Kidney (tissue), 14 donors: ENCODE data around the gene CD69. TPM values are rescaled to one million over a fixed set of nuclear protein-coding genes. Genes with fewer than 3 reads are reported as not detected.

ENCODE experiments used
- DNase-seq, 5 donors: peaks; one replicate each; pipeline ENCODE4 v3.0.0-alpha.2; 2013 to 2020
- FAIRE-seq: peaks from 2 replicates; lab custom pipeline; 2012; peaks lifted over from hg19 to GRCh38; lab: Jason Lieb, UNC
- H3K27ac ChIP-seq, 2 donors: one replicate each; pipeline ENCODE4 v1.7.0; 2013; ENCODE audit warnings: low read depth in 2 of 2, low read length in 2 of 2, inconsistent platforms in 1 of 2
- H3K27me3 ChIP-seq: one replicate; pipeline ENCODE4 v1.7.1; 2013; ENCODE audit warnings: low read length, inconsistent platforms; ENCODE audit not compliant: control insufficient read depth, insufficient read depth
- H3K36me3 ChIP-seq, 3 donors: one replicate each; pipeline versions ENCODE4 v1.7.0 to v1.7.1; 2013; ENCODE audit warnings: low read length in 3 of 3, control low read depth in 1 of 3, inconsistent platforms in 1 of 3; ENCODE audit not compliant: insufficient read depth in 3 of 3, control insufficient read depth in 2 of 3
- H3K4me1 ChIP-seq, 3 donors: one replicate each; pipeline versions ENCODE4 v1.7.0 to v1.7.1; 2013; ENCODE audit warnings: low read length in 3 of 3, inconsistent platforms in 1 of 3, low read depth in 1 of 3; ENCODE audit not compliant: control insufficient read depth in 2 of 3, insufficient read depth in 2 of 3
- H3K4me3 ChIP-seq, 3 donors: one replicate each; pipeline versions ENCODE4 v1.7.0 to v1.8.1; 2013; ENCODE audit warnings: low read length in 3 of 3, control low read depth in 1 of 3, inconsistent platforms in 1 of 3
- H3K9ac ChIP-seq, 3 donors: one replicate each; pipeline versions ENCODE4 v1.7.0 to v1.7.1; 2013; ENCODE audit warnings: low read length in 3 of 3, control low read depth in 1 of 3, inconsistent platforms in 1 of 3
- H3K9me3 ChIP-seq, 3 donors: one replicate each; pipeline versions ENCODE4 v1.7.0 to v1.7.1; 2013; ENCODE audit warnings: low read length in 3 of 3, control low read depth in 1 of 3, inconsistent platforms in 1 of 3; ENCODE audit not compliant: control insufficient read depth in 2 of 3, insufficient read depth in 1 of 3
- intact Hi-C: fragments of 100-400 bp; cut with DNase I; formaldehyde crosslinking; loops from one replicate; pipeline ENCODE4 v1.11.1; 2022
- polyA plus RNA-seq: library from polyadenylated mRNA; stranded (reverse); fragments of 350-450 nt; fragmentation: Illumina TruSeq; extraction: RNeasy Lipid Tissue Mini Kit (QIAGEN cat#74804); gene quantifications from one replicate; pipeline ENCODE4 v1.2.3, GENCODE V29; 2014; ENCODE audit warnings: low read depth, low replicate concordance; ENCODE audit not compliant: insufficient read depth
- total RNA-seq: library from RNA; stranded (reverse); fragmentation: NEBNext Ultra II Directional; extraction: Animal tissue kit (Norgen Biotek cat#: 25700); gene quantifications from one replicate; pipeline ENCODE4 v1.2.1, GENCODE V29; 2021
- TF ChIP-seq, protein P1 (sequence below): IDR thresholded peaks from 3 replicates; pipeline ENCODE4 v1.5.1; 2012; ENCODE audit warnings: mild to moderate bottlenecking, moderate library complexity, borderline replicate concordance; ENCODE audit not compliant: insufficient read depth; ENCODE audit errors: extremely low read depth
- donor health status: control.
- donor health status: control.
- donor health status: control.
- donor health status: control.
- donor health status: control.
- donor health status: DM: yes; HTN: yes; CAD: no.
- donor health status: Normal renal cell carcinoma (clear cell type).

The CD69 gene
- total and polyA plus RNA-seq, 2 donors from 2014 or later = 2.2 to 25.0 TPM

DNA sequence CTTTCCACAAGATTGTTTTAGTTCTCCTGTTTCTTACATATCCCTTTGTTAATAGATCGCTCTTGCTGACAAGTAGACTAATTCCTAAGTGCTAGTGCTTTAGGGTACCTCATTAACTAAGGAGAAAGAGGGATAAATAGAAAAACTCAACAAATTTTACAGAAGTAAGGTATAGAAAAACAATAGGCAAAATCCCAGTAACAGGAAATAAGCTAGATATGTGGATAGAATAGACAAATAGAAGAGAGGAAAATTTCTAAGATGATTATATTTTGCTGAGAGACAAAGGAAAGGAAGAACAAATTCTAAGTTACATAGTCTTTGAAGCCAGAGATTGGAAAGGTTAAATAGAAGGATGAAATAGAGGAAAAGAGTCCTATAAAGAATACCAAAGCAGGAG is 1.0 kb downstream of the CD69 start:
- no peaks in the 10 kb centered on the region for H3K36me3 ChIP-seq
- FAIRE-seq (no peak), DNase-seq (no peak)
- intact Hi-C loops = loop anchor here (10.0 kb wide), 1 partner anchor 165 kb away; no protein-coding TSS in a partner anchor
- H3K4me1 ChIP-seq = no peaks in the 10 kb centered on the region
- no peak overlapping the region for H3K27ac ChIP-seq
- no peak overlapping the region for H3K4me3 ChIP-seq
- no peaks in the 10 kb centered on the region for H3K9me3 ChIP-seq
- H3K9ac ChIP-seq = no peak overlapping the region
- TF ChIP-seq, protein P1, sequence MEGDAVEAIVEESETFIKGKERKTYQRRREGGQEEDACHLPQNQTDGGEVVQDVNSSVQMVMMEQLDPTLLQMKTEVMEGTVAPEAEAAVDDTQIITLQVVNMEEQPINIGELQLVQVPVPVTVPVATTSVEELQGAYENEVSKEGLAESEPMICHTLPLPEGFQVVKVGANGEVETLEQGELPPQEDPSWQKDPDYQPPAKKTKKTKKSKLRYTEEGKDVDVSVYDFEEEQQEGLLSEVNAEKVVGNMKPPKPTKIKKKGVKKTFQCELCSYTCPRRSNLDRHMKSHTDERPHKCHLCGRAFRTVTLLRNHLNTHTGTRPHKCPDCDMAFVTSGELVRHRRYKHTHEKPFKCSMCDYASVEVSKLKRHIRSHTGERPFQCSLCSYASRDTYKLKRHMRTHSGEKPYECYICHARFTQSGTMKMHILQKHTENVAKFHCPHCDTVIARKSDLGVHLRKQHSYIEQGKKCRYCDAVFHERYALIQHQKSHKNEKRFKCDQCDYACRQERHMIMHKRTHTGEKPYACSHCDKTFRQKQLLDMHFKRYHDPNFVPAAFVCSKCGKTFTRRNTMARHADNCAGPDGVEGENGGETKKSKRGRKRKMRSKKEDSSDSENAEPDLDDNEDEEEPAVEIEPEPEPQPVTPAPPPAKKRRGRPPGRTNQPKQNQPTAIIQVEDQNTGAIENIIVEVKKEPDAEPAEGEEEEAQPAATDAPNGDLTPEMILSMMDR = no peak
- no peaks in the 10 kb centered on the region for H3K27me3 ChIP-seq

DNA sequence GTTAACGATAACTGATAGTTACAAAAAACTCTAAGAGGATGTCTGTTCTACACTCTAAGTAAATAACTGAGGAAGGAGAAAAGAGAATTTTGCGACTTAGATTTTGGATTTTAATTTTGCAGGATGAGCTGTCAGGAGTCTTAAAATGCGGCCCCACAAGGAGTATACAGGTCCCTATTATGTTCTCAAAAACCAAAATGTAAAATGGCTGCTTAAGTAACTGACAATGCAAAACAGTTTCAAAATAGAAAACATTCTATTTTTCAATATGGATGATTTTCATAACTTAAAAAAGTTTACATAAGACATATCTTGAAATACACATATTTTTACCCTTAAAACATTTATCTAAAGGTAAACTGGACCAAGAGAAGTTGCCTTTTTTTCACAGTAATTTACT is 2.6 kb downstream of the CD69 start:
- no peak for DNase-seq
- no peaks in the 10 kb centered on the region for H3K36me3 ChIP-seq
- H3K4me3 ChIP-seq = peak overlapping the region in 1 of 3 donors; percentile 19
- TF ChIP-seq, protein P1 = no peak
- intact Hi-C loops = loop anchor here (10.0 kb wide), 1 partner anchor 167 kb away; no protein-coding TSS in a partner anchor
- no peaks in the 10 kb centered on the region for H3K9me3 ChIP-seq
- no peak overlapping the region for H3K27ac ChIP-seq
- H3K9ac ChIP-seq = no peak overlapping the region
- no peaks in the 10 kb centered on the region for H3K4me1 ChIP-seq
- H3K27me3 ChIP-seq = no peaks in the 10 kb centered on the region
- FAIRE-seq = no peak

DNA sequence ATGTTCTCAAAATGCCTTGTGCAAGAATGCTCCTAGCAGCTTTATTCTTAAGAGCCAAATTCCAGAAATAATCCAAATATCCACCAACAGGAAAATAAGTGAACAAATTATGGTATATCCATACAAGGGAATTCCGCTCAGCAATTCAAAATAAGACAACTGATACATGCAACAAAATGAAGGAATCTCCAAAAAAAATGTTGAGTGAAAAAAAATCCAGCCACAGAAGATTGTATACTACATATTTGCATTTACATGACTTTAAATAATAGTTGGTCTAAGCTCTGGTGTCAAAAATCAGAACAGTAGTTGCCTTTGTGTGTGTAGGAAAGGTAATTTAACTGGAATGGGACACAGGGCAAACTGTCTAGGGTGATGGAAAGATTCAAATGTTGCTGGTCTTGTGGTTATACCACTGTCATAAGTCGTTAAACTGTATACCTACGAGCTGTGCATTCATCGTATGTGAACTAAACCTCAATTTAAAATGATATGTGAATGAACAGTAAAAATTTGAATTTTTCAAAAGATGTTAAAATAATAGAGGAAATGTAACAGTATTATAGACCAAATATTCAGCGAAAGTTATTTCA is 3.2 kb downstream of the CD69 start:
- Histone ChIP-seq H3K9me3 (no peaks in the 10 kb centered on the region), H3K9ac (no peak overlapping the region), H3K4me1 (no peaks in the 10 kb centered on the region), H3K36me3 (no peaks in the 10 kb centered on the region), H3K4me3 (no peak overlapping the region), H3K27me3 (no peaks in the 10 kb centered on the region), H3K27ac (no peak overlapping the region)
- FAIRE-seq (no peak), DNase-seq (no peak)
- TF ChIP-seq, protein P1 = no peak
- intact Hi-C loops = loop anchor here (10.0 kb wide), 1 partner anchor 167 kb away; no protein-coding TSS in a partner anchor
